Stimulated activated CD4-positive, alpha-beta T cell treated with anti-CD3 and anti-CD28 coated beads, Interleukin-4, amount 100 ng/mL, for 24 hours (primary cell): Measurements from ENCODE around the gene PDGFA.
A peak's percentile ranks its signal among the peaks of the same experiment; 100 is the strongest.
"Not testable (repeated sequence)": the region's sequence is repeated elsewhere in the genome, so short reads cannot be mapped to it uniquely, and the experiment has no call there.

Source experiments
- DNase-seq: peaks from one replicate; pipeline ENCODE4 v3.0.0-alpha.2; 2020

The PDGFA gene

GRCh38 chr7:519484-520390, at the start of gene PDGFA:
Gene PDGFA, minus strand, starts transcription at chr7:519846. Its CDS starts 845 bp downstream, at chr7:519001.
- DNase-seq: peak; percentile 15

- no peak for DNase-seq
Observed at GRCh38 chr7:568031-568951, 48.6 kb upstream of the PDGFA start.

GRCh38 chr7:567305-567883, 47.7 kb upstream of the PDGFA start:
- DNase-seq: no peak

DNA sequence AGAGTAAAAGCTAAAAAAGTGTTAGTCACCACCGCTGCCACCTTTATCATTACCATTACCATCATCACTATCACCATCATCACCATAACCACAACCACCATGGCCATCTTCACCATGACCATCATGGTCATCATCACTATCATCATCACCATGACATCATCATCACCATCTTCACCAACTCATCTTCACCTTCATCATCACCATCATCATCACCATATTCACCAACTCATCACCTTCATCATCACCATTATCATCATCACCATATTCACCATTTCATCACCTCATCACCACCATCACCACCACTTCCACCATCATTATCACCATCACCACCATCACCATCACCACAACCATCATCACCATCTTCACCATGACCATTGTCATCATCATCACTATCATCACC, 46.5 kb upstream of the PDGFA start:
- no peak for DNase-seq

DNA sequence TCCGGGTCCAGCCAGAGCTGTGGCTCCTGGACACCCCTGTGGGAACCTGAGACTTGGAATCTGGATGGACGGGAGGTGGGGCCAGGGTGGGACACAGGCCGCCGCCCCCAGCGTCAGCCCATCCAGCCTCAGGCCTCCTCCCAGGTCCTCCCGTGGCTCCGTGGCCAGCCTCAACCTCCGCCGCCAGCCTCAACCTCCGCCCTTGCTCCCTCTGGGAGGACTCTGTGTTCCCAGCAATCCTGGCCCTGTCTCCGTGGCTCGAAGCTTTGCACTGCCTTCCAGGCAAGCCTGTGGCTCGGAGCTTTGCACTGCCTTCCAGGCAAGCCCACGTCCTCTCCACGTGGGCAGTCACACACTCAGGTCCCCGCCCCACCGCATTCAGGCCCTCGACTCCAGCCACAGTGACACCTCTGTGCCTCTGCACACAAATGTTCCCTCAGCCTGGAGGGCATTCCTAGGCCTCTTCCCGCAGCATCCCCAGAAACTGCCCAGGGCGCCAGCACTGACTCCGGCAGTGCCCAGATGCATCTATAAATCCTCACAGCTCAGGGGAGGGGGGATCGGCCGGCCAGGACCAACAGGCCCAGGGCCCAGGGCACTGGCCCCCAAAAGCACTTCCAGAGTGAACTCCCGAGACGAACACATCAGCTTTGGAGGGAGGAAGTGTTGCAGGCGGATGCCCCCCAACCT, 44.7 kb upstream of the PDGFA start:
- DNase-seq: no peak

DNA sequence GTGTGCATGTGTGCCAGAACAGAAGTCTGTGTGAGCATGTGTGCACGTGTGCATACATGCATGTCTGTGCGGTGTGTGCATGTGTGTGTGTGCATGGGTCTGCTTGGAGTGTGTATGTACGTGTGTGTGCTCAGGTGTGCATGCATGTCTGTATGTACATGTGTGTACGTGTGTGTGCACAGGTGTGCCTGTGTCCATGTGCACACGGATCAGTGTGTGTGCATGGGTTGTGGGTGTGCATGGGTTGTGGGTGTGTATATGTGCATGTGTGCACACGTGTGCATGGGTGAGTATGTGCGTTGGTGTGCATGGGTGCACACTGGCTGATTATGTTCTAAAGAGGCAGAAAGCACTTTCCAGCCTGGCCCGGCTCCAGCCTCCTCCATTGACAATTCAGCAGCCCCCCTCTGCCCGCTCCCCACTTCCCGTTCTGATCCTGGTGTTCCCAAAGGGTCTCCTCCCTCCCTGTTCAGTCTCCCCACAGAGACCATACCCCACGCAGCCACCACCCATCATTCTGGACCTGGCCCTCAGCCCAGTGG, 44.1 kb upstream of the PDGFA start:
- no peak for DNase-seq

- no peak for DNase-seq
Observed at GRCh38 chr7:562789-563628, 43.4 kb upstream of the PDGFA start.

GRCh38 chr7:562374-562675, 42.7 kb upstream of the PDGFA start:
- no peak for DNase-seq

DNA sequence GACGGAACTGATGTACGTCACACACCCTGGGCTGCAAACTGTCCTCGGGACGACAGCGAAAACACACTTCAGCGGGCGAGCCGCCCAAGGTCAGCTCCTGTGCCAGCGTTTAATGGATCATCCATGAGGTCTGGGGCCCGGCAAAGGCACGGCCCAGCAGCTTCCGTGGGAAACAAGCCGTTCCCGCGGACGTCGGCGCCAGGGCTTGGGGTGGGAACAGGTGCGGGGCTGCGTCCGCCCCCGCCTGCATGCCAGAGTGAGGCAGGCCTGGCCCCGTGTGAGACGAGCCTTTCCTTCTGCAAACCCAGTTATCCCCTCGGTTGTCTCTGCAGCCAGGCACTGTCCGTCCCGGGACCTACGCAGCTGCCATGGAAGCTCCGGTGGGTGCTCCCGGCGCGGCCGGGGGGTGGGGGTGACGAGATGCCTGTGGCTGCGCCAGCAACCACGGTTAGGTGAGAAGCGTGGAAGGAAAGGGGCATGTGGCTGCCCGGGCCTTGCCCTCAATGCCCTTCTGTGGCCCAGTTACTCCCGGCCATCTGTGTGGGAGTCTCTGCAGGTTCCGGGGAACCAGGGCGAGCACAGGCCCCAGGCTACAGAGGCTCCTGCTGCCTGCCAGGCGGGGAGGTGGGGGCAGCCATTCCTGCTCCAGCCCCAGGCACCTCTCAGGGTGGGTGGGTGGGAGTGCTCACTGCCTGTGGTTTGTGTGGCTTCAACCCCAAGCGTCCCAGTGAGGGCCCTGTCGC, 42.2 kb upstream of the PDGFA start:
- no peak for DNase-seq

GRCh38 chr7:560966-561630, 41.5 kb upstream of the PDGFA start:
- DNase-seq: no peak

- no peak for DNase-seq
Observed at GRCh38 chr7:559396-559705, 39.7 kb upstream of the PDGFA start.

DNA sequence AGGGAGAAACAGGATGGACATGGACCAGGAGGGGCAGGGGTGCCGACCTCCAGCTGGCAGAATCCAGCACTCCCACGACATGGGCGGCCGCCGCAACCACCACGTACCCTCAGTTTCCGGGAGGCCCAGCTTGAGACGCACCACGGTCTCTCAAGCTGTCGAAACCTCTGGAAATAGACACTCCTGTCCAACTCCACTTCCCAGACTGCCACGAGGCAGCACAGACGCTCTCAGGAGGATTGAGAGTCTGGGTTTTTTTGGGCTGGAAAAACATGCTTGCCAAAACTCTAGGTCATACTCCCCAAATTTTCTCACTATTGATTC, 37.9 kb upstream of the PDGFA start:
- DNase-seq: no peak

GRCh38 chr7:556837-557557, 37.4 kb upstream of the PDGFA start:
- DNase-seq: no peak

GRCh38 chr7:556291-556826, 36.7 kb upstream of the PDGFA start:
- no peak for DNase-seq

DNA sequence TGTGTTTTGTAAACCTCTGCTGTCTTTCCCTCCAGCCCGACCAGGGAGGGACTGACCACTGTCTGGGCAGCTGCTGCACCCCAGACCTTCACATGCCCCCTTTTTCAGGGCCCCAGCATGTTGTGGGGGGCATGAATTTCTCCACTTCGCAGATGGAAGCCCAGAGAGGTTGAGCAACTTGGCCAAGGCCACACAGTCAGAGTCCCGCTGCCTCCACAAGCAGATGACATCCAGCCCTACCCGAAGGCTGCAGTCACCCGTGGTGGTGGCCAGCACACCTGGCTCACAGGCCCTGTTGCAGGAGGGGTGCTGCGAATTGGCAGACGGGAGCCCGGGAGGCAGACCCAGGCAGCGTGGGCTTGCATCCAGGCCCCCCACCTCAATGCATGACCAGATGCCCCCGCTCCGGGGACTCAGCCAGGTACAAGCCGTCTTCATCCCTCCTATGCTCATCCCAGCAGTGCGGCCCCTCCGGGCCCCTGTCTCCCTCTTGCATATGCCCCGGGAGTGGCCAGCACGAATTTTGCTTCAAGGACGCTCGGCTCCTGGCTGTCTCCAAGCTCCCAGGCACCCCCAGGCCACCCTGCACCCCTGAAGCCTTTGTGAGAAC, 36.0 kb upstream of the PDGFA start:
- DNase-seq: no peak

GRCh38 chr7:553636-554111, 34.0 kb upstream of the PDGFA start:
- DNase-seq: no peak

- no peak for DNase-seq
Observed at GRCh38 chr7:552868-553635, 33.4 kb upstream of the PDGFA start.

DNA sequence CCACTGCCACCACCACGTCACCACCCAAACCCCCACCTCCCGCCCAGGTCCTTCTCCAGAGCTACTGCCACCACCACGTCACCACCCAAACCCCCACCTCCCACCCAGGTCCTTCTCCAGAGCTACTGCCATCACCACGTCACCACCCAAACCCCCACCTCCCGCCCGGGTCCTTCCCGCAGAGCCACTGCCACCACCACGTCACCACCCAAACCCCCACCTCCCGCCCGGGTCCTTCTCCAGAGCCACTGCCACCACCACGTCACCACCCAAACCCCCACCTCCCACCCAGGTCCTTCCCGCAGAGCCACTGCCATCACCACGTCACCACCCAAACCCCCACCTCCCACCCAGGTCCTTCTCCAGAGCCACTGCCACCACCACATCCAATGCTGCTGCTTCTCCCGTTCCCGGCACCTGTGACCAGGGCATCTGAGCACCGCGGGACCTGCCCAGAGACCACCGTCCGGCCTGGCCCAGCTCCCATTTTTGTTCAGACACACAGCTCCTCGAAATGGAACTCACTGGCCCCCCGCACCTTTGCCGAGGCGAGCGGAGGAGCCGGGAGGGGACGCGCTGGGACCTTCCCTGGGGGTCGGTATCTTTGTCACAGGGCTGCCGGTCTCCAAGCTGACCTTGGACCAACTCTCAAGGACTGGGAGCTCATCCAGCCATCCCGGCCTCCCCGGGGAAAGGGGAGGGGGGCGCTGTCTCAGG, 32.7 kb upstream of the PDGFA start:
- DNase-seq: not testable (repeated sequence)
